H54 (cell line): Measurements from ENCODE around the gene TMEM40.

ENCODE experiments used
- DNase-seq: peaks from one replicate; pipeline ENCODE4 v3.0.0; 2011; ENCODE audit warnings: low spot score, mixed read lengths; ENCODE audit not compliant: insufficient read length
- FAIRE-seq: peaks from 3 replicates; lab custom pipeline; 2011; peaks lifted over from hg19 to GRCh38; lab: Jason Lieb, UNC
- POLR2A ChIP-seq: IDR thresholded peaks from 2 replicates; pipeline ENCODE4 v1.6.1; 2011; ENCODE audit warnings: low read depth, mild to moderate bottlenecking, low read length

The TMEM40 gene

GRCh38 chr3:12750658-12751071 is 8.4 kb downstream of the TMEM40 start:
- FAIRE-seq, result peak; percentile 60
- TF ChIP-seq POLR2A, result no peak
- DNase-seq, result no peak

DNA sequence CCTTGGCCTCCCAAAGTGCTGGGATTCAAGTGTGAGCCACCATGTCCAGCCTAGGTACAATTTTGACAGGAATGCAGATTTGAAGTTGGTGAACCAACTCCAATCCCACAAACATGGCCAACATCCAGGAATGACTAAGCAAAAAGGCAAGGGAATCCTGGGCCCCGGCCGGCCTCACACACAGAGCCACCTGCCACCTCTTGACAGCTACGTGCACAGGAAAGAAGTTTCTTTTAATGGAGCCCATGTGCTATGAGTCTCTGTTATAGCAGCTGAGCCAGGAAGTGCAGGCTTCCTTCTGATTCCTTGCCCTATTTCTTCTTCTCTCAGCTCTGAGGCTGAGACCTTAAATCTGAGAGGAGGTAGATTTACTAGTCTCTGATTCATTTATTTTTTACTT is 8.8 kb downstream of the TMEM40 start:
- DNase-seq (peak; percentile 47), FAIRE-seq (peak; percentile 65)
- no peak for TF ChIP-seq POLR2A

GRCh38 chr3:12748477-12748876 is 10.6 kb downstream of the TMEM40 start:
- TF ChIP-seq POLR2A, result no peak
- DNase-seq, result no peak
- no peak for FAIRE-seq

GRCh38 chr3:12746419-12746818 is 12.6 kb downstream of the TMEM40 start:
- FAIRE-seq (no peak), DNase-seq (no peak)

GRCh38 chr3:12744326-12744725 is 14.7 kb downstream of the TMEM40 start:
- FAIRE-seq, result no peak
- TF ChIP-seq POLR2A, result no peak
- no peak for DNase-seq

More at GRCh38 chr3:12746419-12746818, 12.6 kb downstream of the TMEM40 start:
- no peak for TF ChIP-seq POLR2A

DNA sequence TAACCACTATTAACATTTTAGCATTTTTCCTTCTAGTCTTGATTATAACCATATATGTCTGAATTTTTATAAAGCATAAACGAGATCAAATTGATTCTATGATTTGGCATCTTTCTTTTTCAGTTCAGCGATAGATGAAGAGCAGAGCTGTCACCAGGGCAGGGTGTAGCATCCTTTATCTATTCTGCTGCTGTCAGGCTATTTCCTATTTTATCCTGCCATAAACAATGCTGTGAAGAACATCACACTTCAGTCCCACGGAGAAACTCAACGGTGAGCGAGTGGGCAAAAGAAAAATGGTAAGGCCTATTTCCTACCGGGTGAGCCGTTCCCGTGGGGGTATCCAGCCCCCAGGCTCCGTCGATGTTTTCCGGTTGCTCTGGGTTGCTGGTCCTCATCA is 15.5 kb downstream of the TMEM40 start:
- no peak for FAIRE-seq
- TF ChIP-seq POLR2A, result no peak

GRCh38 chr3:12742330-12743107 is 16.5 kb downstream of the TMEM40 start:
- FAIRE-seq, result no peak
- no peak for DNase-seq
- TF ChIP-seq POLR2A, result no peak

More for the DNA sequence above, 15.5 kb downstream of the TMEM40 start:
- DNase-seq, result no peak

DNA sequence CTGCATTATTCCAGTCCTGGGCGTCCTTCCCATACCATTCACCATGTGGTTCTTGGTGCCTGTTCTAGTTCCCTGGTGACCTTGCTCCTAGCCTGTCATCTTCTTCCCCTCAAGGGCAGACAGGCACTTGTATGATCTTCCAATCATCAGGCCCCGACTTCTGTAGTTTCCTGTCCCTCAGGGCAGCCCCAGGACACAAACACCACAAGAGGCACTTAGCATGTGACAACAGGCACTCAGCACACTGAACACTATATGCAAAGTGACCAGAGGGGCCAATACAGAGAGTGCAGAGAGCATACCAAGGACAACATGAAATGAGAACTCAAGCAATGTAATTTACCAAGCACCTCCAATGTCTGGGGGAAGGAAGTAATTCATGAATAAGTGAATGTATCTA is 17.9 kb downstream of the TMEM40 start:
- no peak for FAIRE-seq

GRCh38 chr3:12737833-12738232 is 21.2 kb downstream of the TMEM40 start:
- no peak for FAIRE-seq

More for the DNA sequence above, 17.9 kb downstream of the TMEM40 start:
- no peak for TF ChIP-seq POLR2A
- DNase-seq, result no peak

DNA sequence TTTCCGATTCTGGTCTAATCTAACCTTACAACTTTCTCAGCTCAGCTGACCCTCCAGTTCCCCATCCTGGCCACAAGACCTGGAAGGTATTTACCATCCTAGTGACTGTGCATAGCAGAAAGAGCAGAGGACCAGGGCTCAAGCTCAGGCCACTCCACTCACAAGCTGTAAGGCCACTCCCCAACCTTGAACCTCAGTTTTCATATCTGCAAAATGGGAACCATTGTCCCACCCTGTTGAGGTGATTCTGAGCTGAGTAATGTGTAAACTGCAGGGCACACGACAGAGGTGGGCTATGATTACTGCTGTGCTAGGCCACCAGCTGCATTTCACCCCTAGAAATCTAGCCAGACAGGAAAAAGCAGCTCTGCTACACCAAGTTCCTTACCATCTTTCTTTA is 21.7 kb downstream of the TMEM40 start:
- TF ChIP-seq POLR2A, result no peak
- DNase-seq (no peak), FAIRE-seq (no peak)

More at GRCh38 chr3:12737833-12738232, 21.2 kb downstream of the TMEM40 start:
- no peak for DNase-seq
- no peak for TF ChIP-seq POLR2A

- DNase-seq, result no peak
- no peak for FAIRE-seq
- TF ChIP-seq POLR2A, result no peak
Measured at GRCh38 chr3:12734960-12735359, 24.1 kb downstream of the TMEM40 start.

GRCh38 chr3:12733566-12733965 is 25.5 kb downstream of the TMEM40 start:
- no peak for TF ChIP-seq POLR2A
- FAIRE-seq (no peak), DNase-seq (no peak)

DNA sequence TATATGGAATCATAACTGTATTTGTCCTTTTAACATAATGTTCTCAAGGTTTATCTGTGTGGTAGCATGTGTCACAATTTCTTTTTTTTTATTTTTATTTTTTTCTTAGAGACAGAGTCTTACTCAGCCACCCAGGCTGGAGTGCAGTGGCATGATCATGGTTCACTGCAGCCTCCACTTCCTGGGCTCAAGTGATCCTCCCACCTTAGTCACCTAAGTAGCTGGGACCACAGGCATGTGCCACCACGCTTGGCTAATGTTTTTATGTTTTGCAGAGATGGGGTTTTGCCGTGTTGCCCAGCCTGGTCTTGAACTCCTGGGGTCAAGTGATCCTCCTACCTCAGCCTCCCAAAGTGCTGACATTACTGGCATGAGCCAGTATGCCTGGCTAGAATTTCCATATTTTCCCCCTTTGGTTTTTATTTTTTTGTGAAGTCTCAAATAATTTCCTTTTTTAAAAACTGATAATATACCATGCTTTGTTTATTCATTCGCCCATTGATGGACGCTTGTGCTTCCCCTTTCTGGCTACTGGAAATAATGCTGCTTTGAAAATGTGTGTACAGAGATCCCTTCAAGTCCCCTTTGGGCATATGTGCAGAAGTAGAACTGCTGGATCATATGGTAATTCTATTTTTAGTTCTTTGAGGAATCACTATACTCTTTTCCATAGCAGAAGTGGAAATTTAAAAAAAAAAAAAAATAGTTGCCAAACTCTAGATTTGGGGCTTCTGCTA is 28.4 kb downstream of the TMEM40 start:
- FAIRE-seq, result no peak

GRCh38 chr3:12729051-12729651 is 29.9 kb downstream of the TMEM40 start:
- FAIRE-seq, result no peak
- no peak for DNase-seq
- no peak for TF ChIP-seq POLR2A

More for the DNA sequence above, 28.4 kb downstream of the TMEM40 start:
- no peak for TF ChIP-seq POLR2A
- no peak for DNase-seq
